GM18526 (cell line): Measurements from ENCODE around the gene RBM39.

Source experiments
- POLR2A ChIP-seq: IDR thresholded peaks from 3 replicates; pipeline ENCODE4 v1.6.1; 2011; ENCODE audit not compliant: insufficient read length; ENCODE audit errors: extremely low read depth

Gene RBM39

GRCh38 chr20:35663516-35664465 is 78.3 kb downstream of the RBM39 start:
- TF ChIP-seq POLR2A: no peak

- no peak for TF ChIP-seq POLR2A
Observed at GRCh38 chr20:35662551-35662950, 79.5 kb downstream of the RBM39 start.

DNA sequence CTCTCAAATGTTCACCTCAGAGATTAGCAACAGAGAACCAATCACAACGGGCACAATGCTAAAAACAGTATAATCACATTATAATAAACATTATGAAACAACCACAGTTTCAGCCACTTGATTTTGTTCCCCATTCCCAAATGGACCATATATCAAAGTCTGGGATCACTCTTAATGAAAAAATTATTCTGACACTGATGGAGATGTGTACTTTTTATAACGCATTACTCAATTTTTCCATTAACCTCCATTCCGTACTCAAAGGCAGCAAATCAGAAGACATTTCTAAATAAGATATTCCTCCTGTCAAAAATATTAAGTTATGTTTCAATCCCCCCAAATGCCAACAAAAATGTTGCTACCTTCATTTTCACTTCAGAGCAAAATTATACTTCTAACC is 80.2 kb downstream of the RBM39 start:
- TF ChIP-seq POLR2A: no peak

GRCh38 chr20:35661053-35661452 is 81.0 kb downstream of the RBM39 start:
- TF ChIP-seq POLR2A: no peak

GRCh38 chr20:35660122-35660937 is 81.7 kb downstream of the RBM39 start:
- no peak for TF ChIP-seq POLR2A

DNA sequence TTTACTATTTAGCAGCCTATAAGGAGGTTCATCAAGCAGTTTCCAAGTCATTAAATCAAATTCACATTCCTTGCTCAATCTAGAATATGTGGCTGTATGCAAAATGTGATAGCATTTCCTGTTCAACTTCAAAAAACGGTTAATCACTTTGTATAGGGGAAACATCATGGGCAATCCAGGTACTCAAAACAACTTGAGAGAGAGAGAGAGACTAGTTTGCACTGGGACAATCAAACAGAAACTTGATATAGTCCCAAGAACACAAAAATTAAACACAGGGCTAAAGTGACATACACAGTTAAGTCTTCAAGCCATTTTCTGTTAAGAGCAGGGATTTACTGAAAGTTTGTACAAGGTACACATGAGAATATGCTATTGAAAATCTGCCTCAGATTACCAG is 84.8 kb downstream of the RBM39 start:
- no peak for TF ChIP-seq POLR2A

DNA sequence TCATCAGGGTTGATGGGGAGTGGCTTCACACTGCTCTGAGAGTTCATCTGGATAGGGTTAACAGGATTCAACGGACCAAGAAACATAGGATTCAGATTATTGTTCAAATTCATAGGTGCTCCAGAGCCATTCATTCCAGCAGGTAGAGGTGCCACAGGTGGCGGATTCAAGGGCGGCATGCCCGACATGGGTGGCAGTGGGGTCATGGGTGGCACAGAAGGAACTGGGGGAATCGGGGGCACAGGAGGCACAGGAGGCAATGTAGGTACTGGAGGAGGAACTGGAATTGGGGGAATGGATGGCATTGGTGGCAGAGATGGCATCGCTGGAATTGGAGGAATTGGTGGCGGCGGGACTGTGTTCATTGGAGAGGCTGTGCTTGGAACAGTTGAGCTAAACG is 87.6 kb downstream of the RBM39 start:
- TF ChIP-seq POLR2A: no peak

- TF ChIP-seq POLR2A: no peak
Observed at GRCh38 chr20:35653893-35654292, 88.2 kb downstream of the RBM39 start.
